DMS53 treated with DMSO at 0.1 percent for 48 hours (cell line): ENCODE measurements around the gene DCAF5.
A peak's percentile ranks its signal among the peaks of the same experiment; 100 is the strongest.
"Not testable (repeated sequence)": the region's sequence is repeated elsewhere in the genome, so short reads cannot be mapped to it uniquely, and the experiment has no call there.

Source experiments
- DNase-seq: peaks from one replicate; lab custom pipeline; 2025; ENCODE audit not compliant: unreplicated experiment; lab: John Stamatoyannopoulos, UW

DCAF5 gene

GRCh38 chr14:69096781-69097475 lies 56.0 kb downstream of the DCAF5 start:
- DNase-seq = no peak

- DNase-seq = no peak
Measured at GRCh38 chr14:69096246-69096645, 56.7 kb downstream of the DCAF5 start.

DNA sequence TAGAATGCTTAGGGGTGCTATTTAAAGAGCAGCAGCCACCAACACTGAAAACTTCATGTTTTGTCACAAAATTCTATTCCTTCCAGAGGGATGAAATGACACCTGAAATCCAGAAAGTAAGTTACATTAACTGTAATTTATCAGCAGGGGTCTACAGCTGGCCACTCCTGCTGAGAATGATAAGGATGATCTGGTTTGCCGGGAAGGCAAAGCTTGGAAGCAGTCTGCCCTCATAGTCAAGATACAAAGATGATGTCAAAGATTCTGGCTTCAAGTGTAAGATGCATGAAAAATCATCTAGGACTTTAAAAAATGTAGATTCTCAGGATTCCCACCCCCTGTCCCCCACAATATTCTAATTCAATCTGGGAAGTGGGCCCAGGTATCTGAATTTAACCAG lies 58.4 kb downstream of the DCAF5 start:
- no peak for DNase-seq

- DNase-seq = no peak
Measured at GRCh38 chr14:69093631-69094421, 59.1 kb downstream of the DCAF5 start.

DNA sequence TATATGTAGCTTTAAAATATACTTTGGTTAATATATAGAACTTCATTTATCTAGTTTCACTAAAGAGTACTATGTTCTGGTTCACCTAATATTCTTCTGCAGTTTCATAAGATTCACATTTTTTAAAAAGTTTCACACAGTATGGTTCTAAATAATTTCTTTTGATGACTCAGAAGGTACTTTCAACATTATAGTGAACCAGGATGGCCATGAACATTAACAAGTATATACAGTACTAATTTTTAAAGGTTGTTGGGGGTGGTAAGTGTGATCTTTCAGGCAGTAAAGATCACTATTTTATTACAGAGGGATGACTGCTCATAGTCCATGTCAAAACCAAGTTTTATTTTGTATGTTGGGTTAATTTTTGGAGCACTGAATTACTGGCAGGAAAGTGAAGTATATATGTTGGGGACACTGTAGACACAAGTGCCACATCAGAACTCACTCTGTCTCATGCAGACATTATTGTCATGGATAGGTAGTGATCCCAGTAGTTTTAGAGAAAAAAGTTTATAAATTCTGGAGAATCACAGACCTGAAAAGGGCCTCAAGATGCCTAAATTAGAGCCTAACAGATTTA lies 60.0 kb downstream of the DCAF5 start:
- DNase-seq = no peak

GRCh38 chr14:69091695-69092094 lies 61.2 kb downstream of the DCAF5 start:
- DNase-seq = no peak

DNA sequence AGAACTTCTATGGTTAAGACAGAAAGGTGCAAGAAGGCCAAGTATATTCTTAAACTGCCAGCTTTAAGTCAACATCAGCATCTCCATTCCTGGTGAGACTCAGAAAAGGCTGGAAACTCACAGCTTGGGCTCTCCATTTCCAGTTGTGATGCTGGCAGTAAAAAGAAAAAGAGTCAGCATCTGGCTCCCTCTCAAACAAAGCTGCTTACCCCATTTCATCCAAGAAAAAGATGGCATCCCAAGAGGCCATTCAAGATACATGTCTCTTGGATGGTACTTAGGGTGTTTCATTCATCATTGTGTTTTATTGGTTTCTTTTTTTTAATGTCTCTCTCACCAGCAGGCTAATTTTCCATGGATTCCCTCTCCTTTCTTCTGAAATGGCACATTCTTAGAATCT lies 61.9 kb downstream of the DCAF5 start:
- no peak for DNase-seq

DNA sequence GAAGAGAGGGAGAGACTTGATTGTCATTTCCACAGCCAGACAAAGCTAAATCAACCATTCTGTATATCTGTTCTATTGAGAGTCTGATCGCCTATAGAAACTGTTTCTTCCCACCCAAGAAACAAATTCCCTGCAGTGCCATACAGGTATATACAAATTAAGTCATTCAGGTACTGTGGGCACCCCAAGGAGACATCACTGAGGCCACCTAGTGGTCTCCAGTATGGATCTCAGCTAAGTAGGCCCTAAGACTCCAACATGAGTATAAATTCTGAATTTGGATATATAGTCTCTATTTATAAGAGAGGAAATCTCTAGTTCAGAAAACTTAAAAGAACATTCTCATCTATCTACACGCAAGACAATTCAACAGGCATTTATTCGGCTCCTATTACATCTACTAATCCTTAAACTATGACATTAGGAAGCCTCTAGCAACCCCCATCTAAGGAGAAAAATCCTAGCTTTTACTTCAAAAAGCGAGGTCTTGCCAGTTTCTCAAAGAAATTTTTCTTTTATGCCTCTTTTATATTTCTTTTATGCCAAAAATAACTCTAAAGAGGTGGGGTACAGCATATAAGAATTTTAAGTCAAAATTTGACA lies 62.6 kb downstream of the DCAF5 start:
- DNase-seq = peak; percentile 22

GRCh38 chr14:69089046-69089445 lies 63.9 kb downstream of the DCAF5 start:
- DNase-seq = no peak

- no peak for DNase-seq
Measured at GRCh38 chr14:69088586-69088985, 64.3 kb downstream of the DCAF5 start.

DNA sequence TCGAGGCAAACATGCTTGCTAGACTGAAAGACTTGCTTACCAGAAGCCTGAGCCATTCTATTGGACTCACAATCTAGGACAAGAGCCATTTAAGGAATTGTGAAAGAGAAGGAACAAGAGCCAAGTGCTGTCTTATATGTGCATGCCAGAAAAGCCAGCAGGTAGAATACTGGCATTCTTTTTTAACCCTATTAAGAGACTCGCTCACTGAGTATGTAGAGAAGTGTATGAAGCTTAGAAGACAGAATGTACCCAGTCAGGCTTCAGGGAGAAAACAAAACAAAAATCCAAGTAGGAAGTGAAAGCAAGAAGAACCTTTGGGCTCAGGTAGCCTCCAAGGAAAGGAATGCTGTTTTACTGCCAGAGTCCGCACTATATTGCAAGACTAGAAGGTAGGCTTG lies 65.9 kb downstream of the DCAF5 start:
- no peak for DNase-seq

DNA sequence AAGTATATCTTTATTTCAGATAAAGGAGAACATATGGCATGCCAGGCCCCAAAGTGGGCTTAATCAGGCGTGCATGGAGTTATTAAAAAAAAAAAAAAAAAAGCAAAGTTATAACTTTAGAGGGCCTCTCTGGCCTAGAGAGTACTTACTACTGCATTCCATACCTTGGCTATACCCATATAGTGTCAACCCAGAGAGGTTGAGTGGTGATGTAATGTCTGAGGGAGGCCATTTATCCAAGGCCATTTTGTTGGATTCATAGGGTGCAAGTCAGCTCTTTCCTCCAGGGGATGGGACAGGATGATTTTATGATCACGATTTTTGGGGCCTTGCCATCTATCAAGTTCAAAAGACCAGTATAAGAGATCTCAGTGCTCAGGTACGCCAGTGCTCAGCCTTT lies 66.4 kb downstream of the DCAF5 start:
- no peak for DNase-seq

- no peak for DNase-seq
Measured at GRCh38 chr14:69084023-69084422, 68.9 kb downstream of the DCAF5 start.

DNA sequence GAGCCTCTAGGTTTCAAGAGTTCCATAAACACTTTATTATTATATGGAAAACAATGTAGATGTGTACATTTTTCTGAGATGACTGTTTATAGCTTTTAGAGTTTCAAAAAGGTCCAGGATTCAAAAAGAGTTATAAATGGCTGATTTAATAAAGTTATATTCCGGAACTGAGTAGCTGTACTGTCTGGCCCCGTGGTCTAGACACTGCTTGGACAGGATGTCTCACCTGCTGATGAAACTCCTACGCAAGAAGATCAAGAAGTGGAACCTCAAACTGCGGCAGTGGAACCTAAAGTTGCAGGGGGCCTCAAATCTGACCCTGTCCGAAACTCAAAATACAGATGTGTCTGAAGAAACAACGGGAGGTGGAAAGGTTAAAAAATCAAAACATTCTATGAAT lies 69.7 kb downstream of the DCAF5 start:
- DNase-seq = no peak

- DNase-seq = no peak
Measured at GRCh38 chr14:69081271-69081670, 71.6 kb downstream of the DCAF5 start.

GRCh38 chr14:69079747-69080146 lies 73.2 kb downstream of the DCAF5 start:
- no peak for DNase-seq

GRCh38 chr14:69079188-69079742 lies 73.7 kb downstream of the DCAF5 start:
- DNase-seq = no peak

DNA sequence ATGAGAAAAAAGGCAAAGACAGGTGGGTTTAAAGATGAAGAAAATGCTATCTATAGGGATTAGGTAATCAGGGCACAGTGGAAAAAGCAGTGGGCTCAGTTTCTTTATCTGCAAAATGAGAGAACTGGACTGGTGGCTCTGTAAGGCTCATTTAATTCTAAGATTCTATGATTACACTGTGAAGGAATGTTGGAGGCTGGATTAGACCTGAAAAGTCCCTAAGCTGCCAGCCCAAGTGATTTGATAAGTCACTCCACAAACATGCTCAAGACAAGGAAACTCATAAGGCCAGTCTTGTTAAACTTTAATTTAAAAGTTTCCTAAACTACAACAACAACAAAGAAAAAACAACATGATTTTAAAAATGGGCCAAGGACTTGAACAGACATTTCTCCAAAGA lies 75.1 kb downstream of the DCAF5 start:
- DNase-seq = no peak

- not testable (repeated sequence) for DNase-seq
Measured at GRCh38 chr14:69077185-69077584, 75.7 kb downstream of the DCAF5 start.

DNA sequence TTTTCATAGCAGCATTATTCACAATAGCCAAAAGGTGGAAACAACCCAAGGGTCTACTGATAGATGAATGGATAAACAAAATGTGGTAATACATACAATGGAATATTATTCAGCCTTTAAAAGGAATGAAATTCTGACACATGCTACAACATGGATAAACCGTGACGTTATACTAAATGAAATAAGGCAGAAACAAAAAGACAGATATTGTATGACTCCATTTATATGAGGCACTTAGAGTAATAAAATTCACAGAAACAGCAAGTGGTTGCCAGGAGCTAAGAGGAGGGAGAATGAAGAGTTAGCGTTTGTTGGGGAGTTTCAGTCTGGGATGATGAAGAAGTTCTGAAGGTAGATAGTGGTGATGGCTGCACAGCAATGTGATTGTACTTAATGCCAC lies 76.6 kb downstream of the DCAF5 start:
- DNase-seq = no peak

DNA sequence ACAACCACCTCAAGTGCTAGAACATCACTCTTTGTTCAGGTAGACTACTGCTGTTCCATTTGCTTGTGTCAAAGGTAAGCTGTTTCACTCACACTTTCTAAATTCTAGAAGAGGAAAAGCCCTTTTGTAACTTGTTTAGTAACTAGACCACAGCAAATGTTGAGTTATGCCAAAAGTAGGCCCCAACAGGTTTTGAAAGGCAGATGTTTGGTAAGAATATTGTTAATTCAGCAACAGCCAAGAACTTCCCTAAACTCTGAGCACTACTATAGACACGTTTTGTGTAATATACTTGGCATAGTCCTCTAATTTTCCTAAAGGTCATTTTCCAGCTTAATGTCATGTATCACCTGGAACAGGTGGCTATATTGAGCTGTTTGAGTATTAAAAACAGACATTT lies 79.0 kb downstream of the DCAF5 start:
- DNase-seq = no peak

DNA sequence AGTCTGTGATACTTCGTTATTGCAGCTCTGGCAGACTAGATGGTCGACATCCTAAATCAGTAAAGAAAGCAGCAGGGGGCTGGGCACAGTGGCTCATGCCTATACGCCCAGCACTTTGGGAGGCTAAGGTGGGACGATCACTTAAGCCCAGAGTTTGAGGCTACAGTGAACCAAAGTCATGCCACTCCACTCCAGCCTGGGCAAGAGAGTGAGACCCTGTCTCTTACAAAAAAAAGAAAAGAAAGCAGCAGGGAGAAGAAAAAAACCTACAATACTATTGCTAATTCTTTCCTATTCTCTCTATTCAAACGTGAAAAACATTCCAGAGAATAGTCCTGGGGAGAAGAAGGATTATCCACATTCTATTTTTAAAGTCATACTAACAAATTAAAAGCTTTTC lies 79.5 kb downstream of the DCAF5 start:
- no peak for DNase-seq
